T47D (cell line): ENCODE measurements around the gene LILRA1.

ENCODE experiments used
- DNase-seq, 2 experiments: peaks; one replicate each; pipeline versions ENCODE4 v3.0.0 to v3.0.0-alpha.2; 2011 to 2012; ENCODE audit warnings: low read depth in 1 of 2, low spot score in 1 of 2
- JUND ChIP-seq: IDR thresholded peaks from 2 replicates; pipeline ENCODE4 v1.6.1; 2012; ENCODE audit warnings: low read depth
- in situ Hi-C: cut with HindIII; loops from 2 replicates; pipeline ENCODE4 v1.10.0; 2016; ENCODE audit warnings: low sequenced_read_pairs, low pct_unique_long_range_greater_than_20kb

Gene LILRA1

DNA sequence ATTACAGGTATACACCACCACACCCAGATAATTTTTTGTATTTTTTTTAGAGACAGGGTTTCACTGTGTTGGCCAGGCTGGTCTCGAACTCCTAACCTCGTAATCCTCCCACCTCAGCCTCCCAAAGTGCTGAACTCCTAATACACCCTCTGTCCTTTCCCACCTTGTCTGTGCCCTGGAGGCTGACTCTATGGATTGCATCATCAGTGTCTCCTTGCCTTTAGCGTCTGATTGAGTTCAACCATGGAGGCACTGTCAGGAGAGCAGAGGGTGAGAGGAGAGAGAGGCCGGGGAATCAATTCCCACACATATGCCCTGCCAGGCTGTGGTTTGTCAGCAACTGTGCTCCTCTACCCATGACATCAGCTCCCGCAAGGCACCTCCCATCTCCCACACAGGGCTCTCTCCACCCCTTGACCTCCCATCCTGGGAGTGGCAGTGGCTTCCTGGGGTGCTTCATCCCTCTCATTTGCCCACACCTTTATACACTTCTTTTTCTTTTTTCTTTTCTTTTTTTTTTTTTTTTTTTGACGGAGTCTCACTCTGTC lies 56.8 kb downstream of the LILRA1 start:
- in situ Hi-C loops: no loop called here
- TF ChIP-seq JUND: no peak
- DNase-seq: no peak
